ENCODE results near the gene DPY19L1.
A peak's percentile ranks its signal among the peaks of the same experiment; 100 is the strongest.
"Not testable (repeated sequence)": the region's sequence is repeated elsewhere in the genome, so short reads cannot be mapped to it uniquely, and the experiment has no call there.

The DPY19L1 gene

GRCh38 chr7:34991938-34992840, 45.1 kb downstream of the DPY19L1 start:
- peak in 1 of 2 donors; percentile 11 for DNase-seq (ENCODE audit: low read depth in 2 of 2, low spot score in 1 of 2)

GRCh38 chr7:34988442-34989125, 48.7 kb downstream of the DPY19L1 start:
- not testable (repeated sequence) for DNase-seq (ENCODE audit: low read depth in 2 of 2, low spot score in 1 of 2)

- DNase-seq (ENCODE audit: low read depth in 2 of 2, low spot score in 1 of 2) = not testable (repeated sequence)
These were observed 52.1 kb downstream of the DPY19L1 start for GRCh38 chr7:34985155-34985554.

- not testable (repeated sequence) for DNase-seq (ENCODE audit: low read depth in 2 of 2, low spot score in 1 of 2)
These were observed 53.1 kb downstream of the DPY19L1 start for GRCh38 chr7:34984140-34984539.

GRCh38 chr7:34982371-34983019, 54.8 kb downstream of the DPY19L1 start:
- no peak for DNase-seq (ENCODE audit: low read depth in 2 of 2, low spot score in 1 of 2)

- not testable (repeated sequence) for DNase-seq (ENCODE audit: low read depth in 2 of 2, low spot score in 1 of 2)
These were observed 58.2 kb downstream of the DPY19L1 start for GRCh38 chr7:34979124-34979523.

- DNase-seq (ENCODE audit: low read depth in 2 of 2, low spot score in 1 of 2) = no peak
These were observed 63.9 kb downstream of the DPY19L1 start for GRCh38 chr7:34973400-34973760.

GRCh38 chr7:34972739-34973399, 64.4 kb downstream of the DPY19L1 start:
- DNase-seq (ENCODE audit: low read depth in 2 of 2, low spot score in 1 of 2) = not testable (repeated sequence)

- not testable (repeated sequence) for DNase-seq (ENCODE audit: low read depth in 2 of 2, low spot score in 1 of 2)
These were observed 69.5 kb downstream of the DPY19L1 start for GRCh38 chr7:34967818-34968217.

GRCh38 chr7:34966504-34966903, 70.8 kb downstream of the DPY19L1 start:
- DNase-seq (ENCODE audit: low read depth in 2 of 2, low spot score in 1 of 2) = not testable (repeated sequence)

GRCh38 chr7:34958021-34958420, 79.3 kb downstream of the DPY19L1 start:
- DNase-seq (ENCODE audit: low read depth in 2 of 2, low spot score in 1 of 2) = no peak

- no peak for DNase-seq (ENCODE audit: low read depth in 2 of 2, low spot score in 1 of 2)
These were observed 84.5 kb downstream of the DPY19L1 start for GRCh38 chr7:34952822-34953221.

- no peak for DNase-seq (ENCODE audit: low read depth in 2 of 2, low spot score in 1 of 2)
These were observed 87.9 kb downstream of the DPY19L1 start for GRCh38 chr7:34949361-34949760.

- not testable (repeated sequence) for DNase-seq (ENCODE audit: low read depth in 2 of 2, low spot score in 1 of 2)
These were observed 89.9 kb downstream of the DPY19L1 start for GRCh38 chr7:34947427-34947826.

GRCh38 chr7:34946486-34946885, 90.8 kb downstream of the DPY19L1 start:
- no peak for DNase-seq (ENCODE audit: low read depth in 2 of 2, low spot score in 1 of 2)

- not testable (repeated sequence) for DNase-seq (ENCODE audit: low read depth in 2 of 2, low spot score in 1 of 2)
These were observed 91.3 kb downstream of the DPY19L1 start for GRCh38 chr7:34945894-34946477.

- DNase-seq (ENCODE audit: low read depth in 2 of 2, low spot score in 1 of 2) = no peak
These were observed 98.1 kb downstream of the DPY19L1 start for GRCh38 chr7:34939175-34939574.

- DNase-seq (ENCODE audit: low read depth in 2 of 2, low spot score in 1 of 2) = not testable (repeated sequence)
These were observed 101.5 kb downstream of the DPY19L1 start for GRCh38 chr7:34935735-34936165.

- no peak for DNase-seq (ENCODE audit: low read depth in 2 of 2, low spot score in 1 of 2)
These were observed 105.5 kb downstream of the DPY19L1 start for GRCh38 chr7:34931739-34932138.

GRCh38 chr7:34929783-34930182, 107.5 kb downstream of the DPY19L1 start:
- DNase-seq (ENCODE audit: low read depth in 2 of 2, low spot score in 1 of 2) = not testable (repeated sequence)

- DNase-seq (ENCODE audit: low read depth in 2 of 2, low spot score in 1 of 2) = no peak
These were observed 108.7 kb downstream of the DPY19L1 start for GRCh38 chr7:34928560-34928959.

Data from stimulated activated CD8-positive, alpha-beta memory T cell treated with anti-CD3 and anti-CD28 coated beads, Interleukin-4, amount 100 ng/mL, for 4 hours (primary cell).